T-cell (primary cell): ENCODE measurements around the gene VSX1. TPM values are rescaled to one million over a fixed set of nuclear protein-coding genes. Genes with fewer than 3 reads are reported as not detected.

Source experiments
- ATAC-seq, 4 experiments: fragments of 200-7000 bp in 3 of 4; fragments of 150-1000 bp in 1 of 4; cut with Tn5 transposase; replicated peaks in 1 of 4; 1 replicate in 3 of 4; 2 replicates in 1 of 4; pipeline ENCODE4 v1.10.0; 2021; ENCODE audit warnings: moderate library complexity in 3 of 4, mild to moderate bottlenecking in 2 of 4, moderate number of reproducible peaks in 1 of 4
- CTCF ChIA-PET, 2 donors: fragments of 300-600 bp; sonication (Branson Sonifier 250); formaldehyde crosslinking; loops; one replicate each; lab custom pipeline; 2022; ENCODE audit warnings: antibody characterized with exemption in 2 of 2; lab: Charles Lee
- POLR2A ChIA-PET, 2 donors: fragments of 300-600 bp; sonication (Branson Sonifier 250); formaldehyde crosslinking; loops; one replicate each; lab custom pipeline; 2022; ENCODE audit warnings: antibody characterized with exemption in 2 of 2; lab: Charles Lee
- DNase-seq, 35 experiments: peaks; one replicate each; pipeline versions ENCODE4 v3.0.0 to v3.0.0-alpha.2; 2013 to 2023
- H3K27ac ChIP-seq: one replicate; pipeline ENCODE4 v1.5.1; 2013; ENCODE audit warnings: low read length
- H3K27me3 ChIP-seq, 2 experiments: replicated peaks in 1 of 2; 1 replicate in 1 of 2; 2 replicates in 1 of 2; pipeline versions ENCODE4 v1.6.1 to v1.7.0; 2013; ENCODE audit warnings: low read length in 1 of 2, mixed read lengths in 1 of 2; ENCODE audit not compliant: control insufficient read depth in 2 of 2, insufficient read depth in 2 of 2; ENCODE audit errors: extremely low read depth in 1 of 2
- H3K36me3 ChIP-seq, 2 donors: 1 replicate in 1 of 2; 2 replicates in 1 of 2; pipeline versions ENCODE4 v1.6.1 to v1.7.0; 2013; ENCODE audit warnings: low read length in 1 of 2; ENCODE audit not compliant: control insufficient read depth in 2 of 2, insufficient read depth in 1 of 2; ENCODE audit errors: extremely low read depth in 1 of 2
- H3K4me1 ChIP-seq, 2 experiments: 1 replicate in 1 of 2; 2 replicates in 1 of 2; pipeline versions ENCODE4 v1.6.1 to v1.7.0; 2013; ENCODE audit warnings: low read length in 2 of 2, mixed read lengths in 1 of 2; ENCODE audit not compliant: insufficient read depth in 2 of 2, control insufficient read depth in 1 of 2; ENCODE audit errors: extremely low read depth in 1 of 2
- H3K4me3 ChIP-seq, 2 donors: 1 replicate in 1 of 2; 2 replicates in 1 of 2; pipeline versions ENCODE4 v1.5.1 to v1.7.0; 2013; ENCODE audit warnings: mild to moderate bottlenecking in 2 of 2, low read length in 1 of 2, moderate library complexity in 1 of 2; ENCODE audit not compliant: control insufficient read depth in 1 of 2; ENCODE audit errors: extremely low read depth in 1 of 2
- H3K9me3 ChIP-seq: 2 replicates; pipeline ENCODE4 v1.7.0; 2013
- H3K27ac Mint-ChIP-seq, 2 donors: one replicate each; pipeline ENCODE4 v1.8.0; 2020 to 2021; ENCODE audit warnings: mild to moderate bottlenecking in 2 of 2, mixed read lengths in 2 of 2
- H3K27me3 Mint-ChIP-seq, 2 donors: one replicate each; pipeline ENCODE4 v1.8.0; 2021 to 2022; ENCODE audit warnings: mixed read lengths in 2 of 2
- H3K36me3 Mint-ChIP-seq: one replicate; pipeline ENCODE4 v1.8.0; 2021; ENCODE audit warnings: mixed read lengths
- H3K4me1 Mint-ChIP-seq, 3 donors: one replicate each; pipeline ENCODE4 v1.8.0; 2020 to 2022; ENCODE audit warnings: mixed read lengths in 3 of 3, mild to moderate bottlenecking in 1 of 3
- H3K4me3 Mint-ChIP-seq, 3 donors: one replicate each; pipeline ENCODE4 v1.8.0; 2020 to 2022; ENCODE audit warnings: mild to moderate bottlenecking in 3 of 3, mixed read lengths in 3 of 3, moderate library complexity in 3 of 3
- H3K9me3 Mint-ChIP-seq, 3 donors: one replicate each; pipeline ENCODE4 v1.8.0; 2020 to 2022; ENCODE audit warnings: mixed read lengths in 3 of 3
- WGBS: methylation state at CpG from one replicate; pipeline ENCODE4 v1.1.5; 2013; ENCODE audit warnings: missing lambda C conversion rate; ENCODE audit not compliant: insufficient coverage; 5-methylcytosine and 5-hydroxymethylcytosine counted together
- total RNA-seq, 35 experiments: library from RNA in 6 of 35; stranded (reverse) in 6 of 35; fragments of 120-200 nt in 1 of 35; gene quantifications; one replicate each; pipeline versions ENCODE4 v1.2.1 to v1.2.4 and lab custom pipeline; 2013 to 2026

The VSX1 gene
- total RNA-seq, 5 donors from 2014 or later (not counting 1 experiment from before 2014, with no cell fraction given), result not detected

DNA sequence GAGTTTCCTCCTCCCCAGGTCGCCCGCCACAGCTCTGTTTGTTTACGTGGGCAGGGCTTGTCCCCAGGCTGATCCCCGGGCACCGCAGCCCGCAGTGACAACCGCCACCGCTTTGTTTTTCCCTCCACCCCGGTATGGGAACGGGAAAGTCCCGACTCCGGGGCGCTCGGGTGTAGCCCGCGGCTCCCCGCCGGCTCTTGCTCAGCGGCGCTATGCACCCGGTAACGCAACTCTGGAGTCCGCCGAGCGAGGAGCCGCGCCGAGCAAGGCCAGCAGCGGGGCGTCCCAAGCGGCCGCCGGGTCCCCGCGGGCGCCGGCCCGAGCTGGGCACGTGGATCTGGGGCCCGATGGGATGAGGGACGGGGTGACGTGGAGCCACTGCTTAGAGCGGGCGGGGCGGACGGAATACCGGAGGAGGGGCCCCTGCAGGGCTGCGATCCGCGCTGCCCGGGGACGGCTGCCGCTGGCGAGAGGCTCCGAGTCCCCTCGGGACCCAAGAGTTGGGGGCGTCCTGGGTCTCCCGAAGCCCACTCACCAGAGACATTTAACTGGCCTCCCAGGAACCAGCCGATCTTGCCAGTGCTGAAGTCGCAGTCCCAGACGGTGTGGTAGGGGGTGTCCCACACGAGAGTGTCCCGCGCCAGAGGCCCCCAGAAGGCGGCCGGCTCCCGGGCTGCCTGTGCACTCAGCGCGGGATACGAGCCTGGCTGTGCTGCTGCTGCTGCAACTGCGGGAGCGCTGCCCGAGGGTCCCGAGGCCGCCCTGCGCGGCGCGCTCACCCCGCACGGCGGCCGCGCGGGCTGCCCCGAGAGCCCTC lies 24.5 kb downstream of the VSX1 start:
- peaks cover 45 to 56% (median 52%) of the 10 kb centered on the region in 3 donors for H3K4me1 Mint-ChIP-seq
- under 1% methylated on average over 83 of the region's 86 CpGs for WGBS
- DNase-seq, result peak; percentile 49 to 92 (median 76)
- Histone ChIP-seq H3K4me1 (peaks cover 22 to 54% of the 10 kb centered on the region in 2 experiments), H3K27ac (peak overlapping the region; percentile 94), H3K4me3 (peak overlapping the region; percentile 76 to 94), H3K9me3 (no peaks in the 10 kb centered on the region), H3K36me3 (peaks cover 0 to 9% of the 10 kb centered on the region in 2 donors), H3K27me3 (peaks cover 0 to 3% of the 10 kb centered on the region in 2 experiments)
- no peaks in the 10 kb centered on the region for H3K9me3 Mint-ChIP-seq
- peak; percentile 47 to 66 (median 52) for ATAC-seq
- ChIA-PET CTCF (interaction anchor here (0.9 to 2.3 kb wide), 3 partner anchors 62 to 1707 kb away, joined by 3 to 9 read pairs (median 6); no protein-coding TSS in a partner anchor), POLR2A (interaction anchor here in 1 of 2 donors (0.5 to 1.0 kb wide), 5 partner anchors 33 to 1032 kb away, joined by 3 to 5 read pairs (median 4); no protein-coding TSS in a partner anchor)
- H3K36me3 Mint-ChIP-seq, result peaks cover 8% of the 10 kb centered on the region
- H3K27ac Mint-ChIP-seq, result peak overlapping the region; percentile 89 to 91
- peak overlapping the region; percentile 81 to 87 (median 86) for H3K4me3 Mint-ChIP-seq
- H3K27me3 Mint-ChIP-seq, result no peaks in the 10 kb centered on the region

DNA sequence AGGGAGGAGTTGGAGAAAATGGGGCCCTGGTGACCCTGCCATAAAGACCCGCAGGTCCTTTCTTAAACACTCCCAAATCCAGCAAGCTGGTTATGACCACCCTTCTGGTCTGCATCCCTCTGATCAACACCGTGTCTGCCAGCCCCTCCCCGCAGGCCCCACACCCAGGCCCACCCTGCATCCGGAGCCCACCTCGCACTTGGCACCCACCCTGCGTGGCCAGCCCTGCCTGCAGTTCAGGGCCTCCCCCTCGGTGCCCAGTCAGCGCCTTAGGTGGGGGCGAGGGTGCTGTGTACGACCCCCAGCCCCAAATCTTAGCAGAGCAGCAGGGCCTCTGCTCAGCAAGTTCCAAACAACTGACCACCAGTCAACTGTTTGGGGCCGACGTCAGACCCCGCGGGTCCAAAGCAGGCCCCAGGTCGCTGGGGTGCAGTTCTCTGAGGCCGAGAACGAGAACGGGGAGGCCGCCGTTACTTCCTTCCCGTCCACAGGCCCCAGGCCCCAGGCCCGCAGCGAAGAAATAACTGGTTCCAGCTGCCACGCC lies 25.2 kb downstream of the VSX1 start:
- ChIA-PET CTCF (interaction anchor here in 1 of 2 donors (1.5 kb wide), 1 partner anchor 63 kb away, joined by 6 read pairs; no protein-coding TSS in a partner anchor), POLR2A (interaction anchor here in 1 of 2 donors (0.5 to 1.0 kb wide), 5 partner anchors 34 to 1031 kb away, joined by 3 to 5 read pairs (median 4); no protein-coding TSS in a partner anchor)
- no peak for DNase-seq
- peaks cover 0 to 11% of the 10 kb centered on the region in 2 donors for H3K36me3 ChIP-seq
- no peak for ATAC-seq
- H3K27me3 ChIP-seq, result peaks cover 0 to under 1% of the 10 kb centered on the region in 2 experiments
- peak overlapping the region; percentile 76 to 94 for H3K4me3 ChIP-seq
- peaks cover 24 to 58% of the 10 kb centered on the region in 2 experiments for H3K4me1 ChIP-seq
- H3K4me3 Mint-ChIP-seq, result peak overlapping the region; percentile 81 to 87 (median 86)
- no peaks in the 10 kb centered on the region for H3K27me3 Mint-ChIP-seq
- H3K4me1 Mint-ChIP-seq, result peaks cover 51 to 62% (median 59%) of the 10 kb centered on the region in 3 donors
- no peaks in the 10 kb centered on the region for H3K9me3 ChIP-seq
- H3K9me3 Mint-ChIP-seq, result no peaks in the 10 kb centered on the region
- peak overlapping the region; percentile 94 for H3K27ac ChIP-seq
- peak overlapping the region; percentile 89 to 91 for H3K27ac Mint-ChIP-seq
- 10% methylated on average over 24 of the region's 24 CpGs for whole genome bisulfite sequencing
- peaks cover 8% of the 10 kb centered on the region for H3K36me3 Mint-ChIP-seq

DNA sequence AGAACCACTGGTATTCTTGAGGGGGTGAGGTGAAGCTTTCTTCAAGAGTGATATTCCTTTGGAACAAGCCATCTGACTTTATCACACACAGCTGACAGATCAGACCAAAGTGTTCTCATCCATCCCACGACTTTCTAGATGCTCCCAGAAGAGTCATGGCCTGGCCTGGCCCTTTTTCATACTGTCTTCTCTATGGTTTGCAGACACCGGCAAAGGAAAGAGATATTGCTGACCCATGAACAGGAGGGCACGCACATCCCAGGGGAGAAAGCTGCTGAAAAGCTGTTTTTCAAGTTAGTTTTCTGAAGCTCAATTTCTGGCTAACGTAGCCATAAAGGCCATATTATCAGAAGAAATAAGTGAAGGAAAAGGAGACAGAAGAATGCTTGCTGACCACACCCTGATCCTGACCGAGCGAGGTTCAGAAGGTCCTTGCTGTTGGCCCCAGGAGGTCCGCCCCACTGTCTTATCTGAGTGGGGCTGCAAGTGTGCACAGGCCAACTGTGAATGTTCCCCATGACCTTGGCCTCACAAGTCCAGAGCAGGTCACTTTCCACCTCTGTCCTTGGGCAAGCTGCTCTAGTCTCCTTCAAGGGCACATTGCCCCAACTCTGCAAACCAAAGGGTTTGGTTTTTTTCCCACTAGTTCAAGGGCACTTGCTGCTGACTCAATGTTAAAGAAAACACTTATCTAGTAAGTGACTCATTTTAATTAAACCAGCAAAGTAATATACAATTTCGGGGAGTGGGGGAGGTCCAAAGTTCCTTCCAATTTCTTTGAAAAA lies 26.0 kb downstream of the VSX1 start:
- H3K4me3 Mint-ChIP-seq, result peak overlapping the region; percentile 81 to 87 (median 86)
- peaks cover 11% of the 10 kb centered on the region for H3K36me3 Mint-ChIP-seq
- no peak for ATAC-seq
- Histone ChIP-seq H3K4me1 (peaks cover 24 to 67% of the 10 kb centered on the region in 2 experiments), H3K27ac (peak overlapping the region; percentile 94), H3K4me3 (no peak overlapping the region), H3K9me3 (no peaks in the 10 kb centered on the region), H3K36me3 (peaks cover 5 to 18% of the 10 kb centered on the region in 2 donors), H3K27me3 (no peaks in the 10 kb centered on the region)
- ChIA-PET POLR2A (interaction anchor here in 1 of 2 donors (0.9 kb wide), 1 partner anchor 1706 kb away, joined by 4 read pairs; no protein-coding TSS in a partner anchor), CTCF (no interaction called here)
- peaks cover 59 to 71% (median 67%) of the 10 kb centered on the region in 3 donors for H3K4me1 Mint-ChIP-seq
- peak overlapping the region; percentile 89 to 91 for H3K27ac Mint-ChIP-seq
- H3K27me3 Mint-ChIP-seq, result no peaks in the 10 kb centered on the region
- DNase-seq, result no peak
- WGBS, result 96% methylated on average over 7 of the region's 8 CpGs
- no peaks in the 10 kb centered on the region for H3K9me3 Mint-ChIP-seq

DNA sequence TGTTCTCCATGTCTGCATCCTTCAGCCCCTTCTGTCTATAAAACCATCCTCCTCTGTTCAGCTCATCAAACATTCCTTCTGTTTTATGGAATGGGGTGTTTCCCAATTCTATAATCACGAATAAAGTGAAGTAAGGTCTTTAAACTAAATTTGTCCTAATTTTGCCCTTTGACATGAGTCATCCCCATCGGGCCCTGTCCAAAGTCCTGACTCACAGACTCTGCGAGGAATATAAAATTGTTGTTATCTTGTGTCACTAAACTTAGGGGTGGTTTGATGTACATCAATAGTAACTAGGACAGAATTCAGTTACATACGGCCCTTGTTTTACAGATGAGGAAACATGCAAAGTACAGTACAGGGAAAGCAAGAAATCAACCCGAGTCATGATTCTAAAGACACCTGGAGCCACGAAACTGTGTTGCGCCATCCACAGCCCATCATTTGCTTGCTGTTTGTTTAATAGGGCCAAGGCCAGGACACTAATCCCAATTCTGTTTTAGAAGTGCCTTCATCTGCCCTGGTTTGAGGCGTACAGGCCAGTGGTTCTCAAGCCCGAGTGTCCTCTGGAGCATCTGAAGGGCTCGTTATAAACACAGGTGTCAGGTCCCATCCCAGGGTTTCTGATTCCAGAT lies 26.8 kb downstream of the VSX1 start:
- Mint-ChIP-seq H3K4me1 (peaks cover 66 to 75% (median 68%) of the 10 kb centered on the region in 3 donors), H3K9me3 (no peaks in the 10 kb centered on the region), H3K27me3 (no peaks in the 10 kb centered on the region), H3K4me3 (peak overlapping the region; percentile 81 to 87 (median 86)), H3K36me3 (peaks cover 11% of the 10 kb centered on the region), H3K27ac (peak overlapping the region; percentile 89 to 91)
- Histone ChIP-seq H3K36me3 (peaks cover 5 to 23% of the 10 kb centered on the region in 2 donors), H3K4me3 (no peak overlapping the region), H3K27ac (no peak overlapping the region), H3K27me3 (no peaks in the 10 kb centered on the region), H3K9me3 (no peaks in the 10 kb centered on the region), H3K4me1 (peaks cover 24 to 74% of the 10 kb centered on the region in 2 experiments)
- ATAC-seq, result no peak
- POLR2A ChIA-PET, result interaction anchor here (0.6 to 0.9 kb wide), 3 partner anchors 349 to 1705 kb away, joined by 3 to 4 read pairs (median 4); no protein-coding TSS in a partner anchor
- CTCF ChIA-PET, result interaction anchor here in 1 of 2 donors (0.7 to 1.5 kb wide), 4 partner anchors 8 to 61 kb away, joined by 3 to 6 read pairs (median 3); no protein-coding TSS in a partner anchor
- no peak for DNase-seq
- 97% methylated on average over 8 of the region's 10 CpGs for WGBS

DNA sequence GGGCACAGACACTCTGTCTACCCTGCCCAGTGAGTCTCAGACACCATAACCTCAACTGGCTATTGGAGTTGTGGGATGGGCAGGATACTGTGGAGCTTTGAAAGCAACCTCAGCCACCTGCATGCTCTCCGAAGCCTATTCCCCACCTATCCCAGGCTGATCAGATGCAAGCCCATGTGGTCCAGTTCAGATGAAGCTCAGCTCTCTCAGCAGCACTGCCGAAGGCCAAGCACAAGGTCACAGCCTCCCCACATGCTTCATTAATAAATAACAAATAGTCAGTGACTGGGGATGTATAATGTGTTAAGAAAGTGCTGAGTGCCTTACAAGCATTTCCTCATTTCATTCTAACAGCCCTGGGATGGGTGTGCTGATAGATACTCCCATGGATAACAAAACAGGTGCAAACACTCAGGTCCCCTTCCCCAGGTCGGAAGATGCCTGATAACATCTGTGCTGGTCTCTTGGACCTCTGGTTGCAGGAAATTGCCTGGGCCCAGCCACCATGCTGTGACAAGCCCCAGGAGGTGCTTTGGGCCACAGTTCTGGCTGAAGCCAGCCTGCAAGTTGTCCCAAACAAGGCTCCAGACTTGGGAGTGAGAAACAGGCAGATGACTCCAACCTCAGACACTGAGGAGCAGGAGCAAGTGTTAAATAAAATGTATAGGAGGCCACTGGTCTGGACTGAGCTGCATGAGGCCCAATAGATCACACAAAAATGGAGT lies 27.7 kb downstream of the VSX1 start:
- Histone ChIP-seq H3K27me3 (no peaks in the 10 kb centered on the region), H3K4me1 (peaks cover 22 to 73% of the 10 kb centered on the region in 2 experiments), H3K9me3 (no peaks in the 10 kb centered on the region), H3K4me3 (no peak overlapping the region), H3K27ac (peak overlapping the region; percentile 5), H3K36me3 (peaks cover 5 to 23% of the 10 kb centered on the region in 2 donors)
- no peaks in the 10 kb centered on the region for H3K27me3 Mint-ChIP-seq
- no peaks in the 10 kb centered on the region for H3K9me3 Mint-ChIP-seq
- 78% methylated on average over 1 of the region's 3 CpGs for WGBS
- peaks cover 70 to 81% (median 72%) of the 10 kb centered on the region in 3 donors for H3K4me1 Mint-ChIP-seq
- no peak for ATAC-seq
- H3K36me3 Mint-ChIP-seq, result peaks cover 11% of the 10 kb centered on the region
- CTCF ChIA-PET, result interaction anchor here (0.6 to 1.5 kb wide), 6 partner anchors 8 to 60 kb away, joined by 3 to 6 read pairs (median 3); no protein-coding TSS in a partner anchor
- DNase-seq, result no peak
- H3K4me3 Mint-ChIP-seq, result peak overlapping the region in 2 of 3 donors; percentile 3 to 81
- POLR2A ChIA-PET, result interaction anchor here (0.6 kb wide), 2 partner anchors 348 to 685 kb away, joined by 3 to 4 read pairs; no protein-coding TSS in a partner anchor
- H3K27ac Mint-ChIP-seq, result peak overlapping the region; percentile 75 to 76
